HG03025 (cell line): ENCODE data around the gene GRIN3A.
A peak's percentile ranks its signal among the peaks of the same experiment; 100 is the strongest.

Experiments used
- ATAC-seq: cut with Tn5 transposase; IDR thresholded peaks from one replicate; pipeline ENCODE4 v1.9.1; 2021; ENCODE audit warnings: mild to moderate bottlenecking, moderate library complexity; ENCODE audit not compliant: unreplicated experiment, low FRiP score

Gene GRIN3A

DNA sequence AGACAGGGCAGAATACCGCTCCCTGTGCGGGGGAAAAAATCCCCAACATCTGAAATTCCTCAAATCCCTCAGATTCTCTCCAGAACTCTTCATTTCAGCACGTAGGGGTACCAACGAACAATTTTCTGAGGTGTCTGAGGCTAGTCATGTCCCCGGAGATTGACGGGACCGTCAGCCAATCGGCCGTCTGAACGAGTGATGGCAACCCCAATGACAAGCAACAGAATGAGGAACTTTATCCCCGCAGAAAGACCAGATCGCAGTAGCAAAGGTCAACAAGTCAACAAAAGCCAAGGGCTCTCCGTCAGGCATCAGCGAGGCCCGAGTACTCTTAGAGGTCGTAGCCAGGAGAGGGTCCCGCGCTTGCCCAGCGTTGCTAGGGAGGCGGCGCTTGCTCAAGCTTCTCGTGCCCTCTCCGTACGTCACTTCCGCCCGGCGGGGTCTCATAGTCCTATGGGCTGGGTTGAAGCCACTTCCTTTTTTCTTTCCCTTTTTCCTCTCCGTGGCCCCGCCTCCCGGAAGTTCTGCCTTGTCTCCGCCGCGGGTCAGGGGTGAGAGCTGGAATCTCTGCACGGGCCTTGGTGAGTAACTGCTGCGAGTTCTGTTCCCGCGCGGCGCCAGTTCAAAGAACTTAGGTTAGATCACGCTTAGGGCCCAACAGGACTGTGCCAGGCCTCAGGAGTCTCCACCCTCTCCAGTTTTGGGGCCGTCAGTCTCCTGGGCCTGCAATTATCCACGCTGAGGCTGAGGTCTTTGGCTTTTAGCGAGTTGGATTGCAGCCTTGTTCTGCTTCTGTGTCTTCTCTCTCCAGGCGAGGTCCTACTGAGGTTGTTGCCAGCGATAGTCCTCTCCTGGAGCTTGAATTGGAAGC, 204.9 kb downstream of the GRIN3A start, which contains the start of gene RNF20:
TSS of gene RNF20 (plus strand) at position 520 of the 871 bp plus-strand sequence. CDS start 1,571 bp downstream, outside the sequence.
- ATAC-seq = peak; percentile 99

GRCh38 chr9:101530076-101530711, 208.3 kb downstream of the GRIN3A start:
- ATAC-seq = peak; percentile 25

DNA sequence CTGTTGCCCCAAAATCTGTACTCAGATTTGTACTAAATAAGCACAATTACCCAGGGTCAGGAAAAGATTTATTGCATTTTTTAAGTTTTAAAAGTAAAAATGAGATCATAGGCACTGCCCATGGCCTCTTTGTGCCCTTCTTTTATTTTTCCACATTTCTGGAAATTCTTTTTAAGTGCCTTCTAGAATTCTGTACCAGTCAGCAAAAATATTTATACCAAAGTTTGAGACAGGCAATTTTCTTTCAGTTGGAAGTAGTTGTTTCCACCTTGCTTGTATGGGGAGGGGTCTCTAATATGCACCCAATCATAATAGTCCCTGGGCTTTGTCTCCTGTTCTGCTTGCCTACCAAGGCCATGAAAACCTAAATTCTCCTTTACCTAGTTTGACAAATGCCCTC, 210.4 kb downstream of the GRIN3A start:
- ATAC-seq = no peak

DNA sequence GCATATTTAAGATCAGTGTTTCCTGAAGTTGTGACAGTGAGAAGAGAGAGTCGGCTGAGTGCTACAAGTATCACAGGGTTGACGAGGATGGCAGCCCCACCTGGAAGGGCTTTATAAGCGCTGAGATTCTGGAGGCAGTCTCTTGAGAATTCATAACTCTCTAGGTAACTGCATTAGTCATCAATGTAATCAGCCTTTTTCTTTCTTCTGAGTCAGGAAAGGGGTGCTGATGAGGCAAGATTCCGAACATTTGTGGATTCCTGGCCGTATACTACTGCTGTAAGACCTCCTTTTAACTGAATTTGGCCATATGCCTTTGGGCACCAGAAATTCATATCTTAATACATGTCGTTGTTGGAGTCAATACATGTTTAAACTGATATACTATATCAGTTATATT, 211.4 kb downstream of the GRIN3A start:
- ATAC-seq = no peak

GRCh38 chr9:101524371-101524770, 214.1 kb downstream of the GRIN3A start:
- ATAC-seq = no peak
